ENCODE results near the gene UQCC2. TPM values are rescaled to one million over a fixed set of nuclear protein-coding genes. Genes with fewer than 3 reads are reported as not detected.

UQCC2 gene
- total RNA-seq, 1 experiment from 2014 or later: 71.2 TPM

DNA sequence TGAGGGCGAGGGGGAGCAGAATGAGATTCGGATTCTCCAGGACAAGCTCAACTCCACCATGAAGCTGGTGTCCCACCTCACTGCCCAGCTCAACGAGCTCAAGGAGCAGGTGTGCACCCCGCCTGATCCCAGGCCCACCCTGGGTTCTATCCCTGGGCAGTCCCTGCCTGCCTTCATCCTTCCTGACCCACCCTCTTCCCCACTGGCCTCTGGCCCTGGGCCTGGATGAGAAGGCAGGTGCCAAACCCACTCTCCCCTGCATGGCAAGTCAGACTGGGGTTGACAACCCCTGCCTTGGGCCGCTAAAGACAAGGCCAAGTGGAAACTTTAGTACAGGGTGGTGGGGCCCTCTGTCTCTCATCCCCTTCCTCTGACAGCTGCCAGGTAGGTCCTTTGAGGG is 16.5 kb downstream of the UQCC2 start:
- intact Hi-C loops (cut with micrococcal nuclease; ENCODE audit: unreplicated experiment): no loop called here
- POLR2A ChIA-PET (ENCODE audit: unreplicated experiment): no interaction called here
- peaks cover 23% of the 10 kb centered on the region; the same call in 1 of the 2 replicates for H3K4me1 ChIP-seq (replicated peaks; ENCODE audit: insufficient read depth)

GRCh38 chr6:33694401-33694931 is 17.0 kb downstream of the UQCC2 start:
- intact Hi-C loops (cut with micrococcal nuclease; ENCODE audit: unreplicated experiment): no loop called here
- no peak overlapping the region for H3K4me2 ChIP-seq
- H3K4me3 ChIP-seq: no peak overlapping the region
- no TSS peak for BruUV-seq (replicated peaks)
- CTCF ChIA-PET: interaction anchor here (0.6 kb wide), 1 partner anchor 18 kb away, joined by 3 read pairs; no protein-coding TSS in a partner anchor
- peak overlapping the region; percentile 54 for H3K27ac ChIP-seq
- TF ChIP-seq, protein P1, sequence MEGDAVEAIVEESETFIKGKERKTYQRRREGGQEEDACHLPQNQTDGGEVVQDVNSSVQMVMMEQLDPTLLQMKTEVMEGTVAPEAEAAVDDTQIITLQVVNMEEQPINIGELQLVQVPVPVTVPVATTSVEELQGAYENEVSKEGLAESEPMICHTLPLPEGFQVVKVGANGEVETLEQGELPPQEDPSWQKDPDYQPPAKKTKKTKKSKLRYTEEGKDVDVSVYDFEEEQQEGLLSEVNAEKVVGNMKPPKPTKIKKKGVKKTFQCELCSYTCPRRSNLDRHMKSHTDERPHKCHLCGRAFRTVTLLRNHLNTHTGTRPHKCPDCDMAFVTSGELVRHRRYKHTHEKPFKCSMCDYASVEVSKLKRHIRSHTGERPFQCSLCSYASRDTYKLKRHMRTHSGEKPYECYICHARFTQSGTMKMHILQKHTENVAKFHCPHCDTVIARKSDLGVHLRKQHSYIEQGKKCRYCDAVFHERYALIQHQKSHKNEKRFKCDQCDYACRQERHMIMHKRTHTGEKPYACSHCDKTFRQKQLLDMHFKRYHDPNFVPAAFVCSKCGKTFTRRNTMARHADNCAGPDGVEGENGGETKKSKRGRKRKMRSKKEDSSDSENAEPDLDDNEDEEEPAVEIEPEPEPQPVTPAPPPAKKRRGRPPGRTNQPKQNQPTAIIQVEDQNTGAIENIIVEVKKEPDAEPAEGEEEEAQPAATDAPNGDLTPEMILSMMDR (conservative IDR thresholded peaks at IDR 0.05): no peak
- no peak for TF ChIP-seq EZH2 (IDR thresholded peaks at IDR 0.05; ENCODE audit: low read depth)
- peaks cover 23% of the 10 kb centered on the region; the same call in 1 of the 2 replicates for H3K4me1 ChIP-seq (replicated peaks; ENCODE audit: insufficient read depth)
- no peaks in the 10 kb centered on the region for H3K27me3 ChIP-seq (ENCODE audit: insufficient read depth, low read depth)
- POLR2A ChIA-PET (ENCODE audit: unreplicated experiment): interaction anchor here (0.5 kb wide), 1 partner anchor 11 kb away, joined by 3 read pairs; no protein-coding TSS in a partner anchor
- DNase-seq: peak in 1 of 2 experiments; percentile 49
- H3K9me2 ChIP-seq (ENCODE audit: insufficient read depth): no peaks in the 10 kb centered on the region
- H3K36me3 ChIP-seq (ENCODE audit: low read depth): peaks cover 31% of the 10 kb centered on the region
- H2AFZ ChIP-seq: no peak overlapping the region
- H3K9me3 ChIP-seq (ENCODE audit: insufficient read depth, low read depth): no peaks in the 10 kb centered on the region
- peaks cover 54% of the 10 kb centered on the region for H3F3A ChIP-seq (ENCODE audit: insufficient read depth, low read depth)
- H3K79me2 ChIP-seq (ENCODE audit: low read depth): no peaks in the 10 kb centered on the region
- H4K20me1 ChIP-seq (ENCODE audit: insufficient read depth): peaks cover 22% of the 10 kb centered on the region

More for the DNA sequence above, 16.5 kb downstream of the UQCC2 start:
- no peak overlapping the region for H2AFZ ChIP-seq
- no peaks in the 10 kb centered on the region for H3K9me2 ChIP-seq (ENCODE audit: insufficient read depth)
- CTCF ChIA-PET: no interaction called here
- no peaks in the 10 kb centered on the region for H3K27me3 ChIP-seq (ENCODE audit: insufficient read depth, low read depth)
- H3K9me3 ChIP-seq (ENCODE audit: insufficient read depth, low read depth): no peaks in the 10 kb centered on the region
- H3K4me2 ChIP-seq: no peak overlapping the region
- H3K4me3 ChIP-seq: no peak overlapping the region
- peaks cover 58% of the 10 kb centered on the region for H3F3A ChIP-seq (ENCODE audit: insufficient read depth, low read depth)
- BruUV-seq (replicated peaks): no TSS peak
- H3K27ac ChIP-seq: peak overlapping the region; percentile 54
- H4K20me1 ChIP-seq (ENCODE audit: insufficient read depth): peaks cover 25% of the 10 kb centered on the region
- TF ChIP-seq EZH2 (IDR thresholded peaks at IDR 0.05; ENCODE audit: low read depth): no peak
- TF ChIP-seq, protein P1 (conservative IDR thresholded peaks at IDR 0.05): no peak
- H3K36me3 ChIP-seq (ENCODE audit: low read depth): peaks cover 31% of the 10 kb centered on the region
- no peak for DNase-seq
- H3K79me2 ChIP-seq (ENCODE audit: low read depth): no peaks in the 10 kb centered on the region

GRCh38 chr6:33693186-33694105 is 18.1 kb downstream of the UQCC2 start:
- H3K4me3 ChIP-seq: no peak overlapping the region
- TF ChIP-seq, protein P1 (conservative IDR thresholded peaks at IDR 0.05): no peak
- TF ChIP-seq EZH2 (IDR thresholded peaks at IDR 0.05; ENCODE audit: low read depth): no peak
- no peaks in the 10 kb centered on the region for H3K9me2 ChIP-seq (ENCODE audit: insufficient read depth)
- H3K27ac ChIP-seq: peak overlapping the region; percentile 54
- H3K27me3 ChIP-seq (ENCODE audit: insufficient read depth, low read depth): no peaks in the 10 kb centered on the region
- H3K9me3 ChIP-seq (ENCODE audit: insufficient read depth, low read depth): no peaks in the 10 kb centered on the region
- H3K4me1 ChIP-seq (replicated peaks; ENCODE audit: insufficient read depth): peaks cover 23% of the 10 kb centered on the region; the same call in 1 of the 2 replicates
- ChIA-PET POLR2A (ENCODE audit: unreplicated experiment) (no interaction called here), CTCF (no interaction called here)
- H3K36me3 ChIP-seq (ENCODE audit: low read depth): peaks cover 31% of the 10 kb centered on the region
- no peak overlapping the region for H2AFZ ChIP-seq
- BruUV-seq (replicated peaks): no TSS peak
- H3K79me2 ChIP-seq (ENCODE audit: low read depth): no peaks in the 10 kb centered on the region
- H3K4me2 ChIP-seq: 0 out of 2 replicates have a peak overlapping the region, but pooled peaks have one; percentile 18
- H4K20me1 ChIP-seq (ENCODE audit: insufficient read depth): peaks cover 22% of the 10 kb centered on the region
- peaks cover 46% of the 10 kb centered on the region for H3F3A ChIP-seq (ENCODE audit: insufficient read depth, low read depth)
- DNase-seq: no peak
- intact Hi-C loops (cut with micrococcal nuclease; ENCODE audit: unreplicated experiment): no loop called here

All from PC-9 (cell line).